Ovary (tissue), 3 donors: ENCODE data around the gene SIRT1.

ENCODE experiments used
- POLR2A ChIP-seq: fragments of 450-650 bp; IDR thresholded peaks from one replicate; pipeline ENCODE4 v1.6.1; 2017; ENCODE audit warnings: antibody characterized with exemption, mild to moderate bottlenecking, moderate library complexity
- TF ChIP-seq, protein P1 (sequence below), 3 donors: fragments of 450-650 bp in 2 of 3; fragments of 200-600 bp in 1 of 3; IDR thresholded peaks; one replicate each; pipeline versions ENCODE4 v1.5.1 to v1.8.0; 2016 to 2022; ENCODE audit warnings: antibody characterized with exemption in 3 of 3, mild to moderate bottlenecking in 1 of 3
- donor health status: DM: no; HTN: no; CAD: no.

DNA sequence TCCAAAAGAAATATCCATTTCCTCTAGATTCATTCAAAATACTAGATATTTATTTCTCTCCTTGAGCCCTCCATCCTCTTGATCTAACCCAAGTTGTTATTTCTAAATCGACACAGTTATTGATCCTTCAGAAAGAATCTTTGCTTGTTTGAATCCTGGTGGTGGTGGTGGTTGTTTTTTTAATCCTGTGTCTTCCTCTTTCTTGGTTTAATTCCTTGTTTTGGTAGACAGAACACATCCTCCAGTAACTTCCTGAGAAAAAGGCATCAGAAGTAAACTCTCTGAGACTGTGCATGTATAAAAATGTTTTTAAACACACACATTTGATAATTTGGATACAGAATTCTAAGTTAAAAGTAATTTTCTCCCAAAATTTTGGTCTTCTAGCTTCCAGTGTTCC is 49.9 kb downstream of the SIRT1 start:
- TF ChIP-seq POLR2A = no peak
- TF ChIP-seq, protein P1, sequence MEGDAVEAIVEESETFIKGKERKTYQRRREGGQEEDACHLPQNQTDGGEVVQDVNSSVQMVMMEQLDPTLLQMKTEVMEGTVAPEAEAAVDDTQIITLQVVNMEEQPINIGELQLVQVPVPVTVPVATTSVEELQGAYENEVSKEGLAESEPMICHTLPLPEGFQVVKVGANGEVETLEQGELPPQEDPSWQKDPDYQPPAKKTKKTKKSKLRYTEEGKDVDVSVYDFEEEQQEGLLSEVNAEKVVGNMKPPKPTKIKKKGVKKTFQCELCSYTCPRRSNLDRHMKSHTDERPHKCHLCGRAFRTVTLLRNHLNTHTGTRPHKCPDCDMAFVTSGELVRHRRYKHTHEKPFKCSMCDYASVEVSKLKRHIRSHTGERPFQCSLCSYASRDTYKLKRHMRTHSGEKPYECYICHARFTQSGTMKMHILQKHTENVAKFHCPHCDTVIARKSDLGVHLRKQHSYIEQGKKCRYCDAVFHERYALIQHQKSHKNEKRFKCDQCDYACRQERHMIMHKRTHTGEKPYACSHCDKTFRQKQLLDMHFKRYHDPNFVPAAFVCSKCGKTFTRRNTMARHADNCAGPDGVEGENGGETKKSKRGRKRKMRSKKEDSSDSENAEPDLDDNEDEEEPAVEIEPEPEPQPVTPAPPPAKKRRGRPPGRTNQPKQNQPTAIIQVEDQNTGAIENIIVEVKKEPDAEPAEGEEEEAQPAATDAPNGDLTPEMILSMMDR (IDR thresholded peaks at IDR 0.05) = no peak
